Measurements from ENCODE around the gene MANEAL. TPM values are rescaled to one million over a fixed set of nuclear protein-coding genes. Genes with fewer than 3 reads are reported as not detected.
A peak's percentile ranks its signal among the peaks of the same experiment; 100 is the strongest.

Gene MANEAL
- total RNA-seq, 1 experiment from 2014 or later, result 6.4 TPM

- TF ChIP-seq ZNF281 (CRISPR knock-in tag; IDR thresholded peaks at IDR 0.05), result no peak
- TF ChIP-seq NR2C2 (CRISPR knock-in tag; IDR thresholded peaks at IDR 0.05), result no peak
- no peak for TF ChIP-seq HMGA2 (CRISPR knock-in tag; IDR thresholded peaks at IDR 0.05)
- TF ChIP-seq CREB1 (CRISPR knock-in tag; IDR thresholded peaks at IDR 0.05), result no peak
- no peak for TF ChIP-seq NFE2L1 (CRISPR knock-in tag; IDR thresholded peaks at IDR 0.05)
- no peak for TF ChIP-seq OVOL2 (CRISPR knock-in tag; IDR thresholded peaks at IDR 0.05; ENCODE audit: borderline replicate concordance)
- no peak for TF ChIP-seq PRDM15 (CRISPR knock-in tag; IDR thresholded peaks at IDR 0.05)
- TF ChIP-seq ZBTB43 (CRISPR knock-in tag; IDR thresholded peaks at IDR 0.05), result no peak
- no peak for TF ChIP-seq EMX1 (CRISPR knock-in tag; IDR thresholded peaks at IDR 0.05)
- TF ChIP-seq SMAD4 (CRISPR knock-in tag; IDR thresholded peaks at IDR 0.05), result no peak
- TF ChIP-seq ZSCAN18 (CRISPR knock-in tag; IDR thresholded peaks at IDR 0.05), result no peak
- TF ChIP-seq ZMAT4 (CRISPR knock-in tag; IDR thresholded peaks at IDR 0.05), result no peak
- TF ChIP-seq JAZF1 (CRISPR knock-in tag; IDR thresholded peaks at IDR 0.05), result no peak
- TF ChIP-seq NFATC4 (CRISPR knock-in tag; IDR thresholded peaks at IDR 0.05), result no peak
- no peak for TF ChIP-seq CDX4 (CRISPR knock-in tag; IDR thresholded peaks at IDR 0.05; ENCODE audit: borderline replicate concordance)
Measured at GRCh38 chr1:37845786-37846185, 52.1 kb downstream of the MANEAL start (continued).

- no peaks in the 10 kb centered on the region for H3K36me3 Mint-ChIP-seq
- ATAC-seq (no peak), DNase-seq (ENCODE audit: low spot score) (no peak)
- no peak overlapping the region for H3K4me3 Mint-ChIP-seq
- ChIA-PET CTCF (interaction anchor here (1.6 kb wide), 1 partner anchor 13 kb away, joined by 9 read pairs; the partner anchor contains the start of gene MTF1), POLR2A (no interaction called here)
- no peaks in the 10 kb centered on the region for H3K27me3 Mint-ChIP-seq (ENCODE audit: low read depth)
- no peaks in the 10 kb centered on the region for H3K9me3 Mint-ChIP-seq
- no peaks in the 10 kb centered on the region for H3K4me1 Mint-ChIP-seq
- H3K27ac Mint-ChIP-seq, result peak overlapping the region; percentile 24; the same call in 1 of the 2 replicates
- TF ChIP-seq GTF2I (CRISPR knock-in tag; conservative IDR thresholded peaks at IDR 0.05), result no peak
- TF ChIP-seq TEAD4 (CRISPR knock-in tag; IDR thresholded peaks at IDR 0.05), result no peak
- no peak for TF ChIP-seq ZNF396 (CRISPR knock-in tag; IDR thresholded peaks at IDR 0.05; ENCODE audit: borderline replicate concordance)
- TF ChIP-seq ZNF425 (CRISPR knock-in tag; conservative IDR thresholded peaks at IDR 0.05), result no peak
- TF ChIP-seq STAT6 (CRISPR knock-in tag; conservative IDR thresholded peaks at IDR 0.05; ENCODE audit: low read depth), result no peak
Measured at GRCh38 chr1:37846647-37847339, 53.1 kb downstream of the MANEAL start.
